NCI-H2196 treated with DMSO at 0.1 percent for 48 hours (cell line): ENCODE data around the gene RPL15.
"Not testable (repeated sequence)": the region's sequence is repeated elsewhere in the genome, so short reads cannot be mapped to it uniquely, and the experiment has no call there.

Experiments used
- DNase-seq: peaks from one replicate; lab custom pipeline; 2025; ENCODE audit not compliant: unreplicated experiment; lab: John Stamatoyannopoulos, UW

Gene RPL15

GRCh38 chr3:23889386-23889785 is 27.5 kb upstream of the RPL15 start:
- DNase-seq, result no peak

- no peak for DNase-seq
These were observed 27.0 kb upstream of the RPL15 start for GRCh38 chr3:23889950-23890349.

DNA sequence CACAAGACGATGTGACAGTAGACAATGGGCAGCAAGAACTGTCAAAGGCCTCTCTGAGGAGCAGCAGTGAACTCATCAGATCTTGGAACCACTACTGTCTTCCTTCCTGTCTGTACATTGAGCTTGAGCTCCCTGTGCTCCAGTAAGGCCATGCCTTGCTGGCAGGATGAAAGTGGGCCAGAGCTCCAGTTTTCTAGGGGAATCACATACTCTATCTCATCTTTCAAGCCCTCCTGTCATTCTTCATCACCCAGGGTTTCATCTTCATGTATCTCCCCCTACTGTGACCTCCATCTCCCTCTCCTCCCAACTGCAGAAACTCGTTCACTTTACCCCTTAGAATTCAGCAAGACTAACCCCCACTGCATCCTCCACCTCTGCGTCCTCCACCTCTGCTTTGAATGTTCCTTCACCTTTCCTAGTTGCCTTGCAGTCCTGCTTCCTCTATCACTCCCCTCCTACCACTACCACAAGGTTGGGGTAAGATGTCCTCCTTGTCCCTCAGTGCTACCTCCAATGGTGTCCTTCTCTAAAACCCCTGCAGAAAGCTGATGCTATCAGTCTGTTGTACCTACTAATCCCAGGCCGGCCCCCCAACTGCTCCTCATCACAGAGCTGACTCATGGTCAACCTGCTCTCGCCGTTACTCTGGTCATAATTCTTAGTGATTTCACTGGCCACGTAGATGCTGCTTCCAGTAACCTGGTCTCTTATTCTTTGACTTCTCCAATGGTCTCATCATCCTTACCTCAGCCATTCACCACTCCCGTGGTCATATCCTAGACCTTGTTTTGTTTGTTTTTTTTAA is 22.5 kb upstream of the RPL15 start:
- DNase-seq, result no peak

DNA sequence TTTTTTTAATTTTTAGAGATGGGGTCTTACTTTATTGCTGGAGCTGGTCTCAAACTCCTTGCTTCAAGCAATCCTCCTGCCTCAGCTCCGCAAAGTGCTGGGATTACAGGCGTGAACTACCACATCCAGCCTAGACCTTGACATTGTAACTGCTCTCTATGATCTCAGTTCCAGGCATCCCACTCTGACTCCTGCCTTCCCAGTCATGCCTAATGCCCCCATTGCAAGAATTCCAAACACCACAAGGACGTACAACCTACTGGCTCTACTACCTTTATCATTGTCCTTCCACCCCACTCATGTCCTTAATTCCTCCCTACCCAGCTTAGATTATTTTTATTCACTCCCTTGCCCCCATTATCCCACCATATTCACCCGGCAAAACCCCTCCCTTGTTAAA is 21.8 kb upstream of the RPL15 start:
- DNase-seq, result no peak

GRCh38 chr3:23900744-23901143 is 16.2 kb upstream of the RPL15 start:
- DNase-seq, result no peak

DNA sequence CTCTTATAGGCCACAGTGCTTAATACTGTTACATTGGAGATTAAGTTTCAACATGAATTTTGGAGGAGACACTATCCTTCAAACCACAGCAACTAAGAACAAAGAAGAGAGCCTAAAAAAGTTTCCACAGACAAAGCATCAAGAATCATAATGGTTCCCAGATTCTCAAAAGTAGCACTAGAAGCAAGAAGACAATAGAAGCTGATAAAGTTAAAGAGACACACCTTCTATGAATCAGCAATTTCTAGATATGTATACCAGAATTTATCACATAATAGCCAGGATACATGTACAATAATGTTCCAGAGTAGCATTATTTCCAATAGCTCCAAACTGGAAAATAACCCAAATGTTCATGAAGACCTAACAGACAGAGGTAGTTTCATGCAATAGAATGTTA is 12.4 kb upstream of the RPL15 start:
- no peak for DNase-seq

DNA sequence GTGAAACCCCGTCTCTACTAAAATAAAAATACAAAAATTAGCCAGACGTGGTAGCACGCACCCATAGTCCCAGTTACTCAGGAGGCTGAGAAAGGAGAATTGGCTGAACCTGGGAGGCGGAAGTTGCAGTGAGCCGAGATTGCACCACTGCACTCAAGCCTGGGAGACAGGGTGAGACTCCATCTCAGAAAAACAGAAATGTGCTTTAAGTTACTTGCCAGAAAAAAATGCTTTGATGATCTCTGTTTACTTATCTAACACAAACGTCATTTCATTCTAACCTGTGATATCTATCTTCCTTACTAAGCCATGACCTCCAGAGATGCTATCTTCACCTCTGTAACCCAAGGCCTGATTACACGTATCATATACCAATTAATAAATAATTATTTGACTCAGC is 7.6 kb upstream of the RPL15 start:
- no peak for DNase-seq

DNA sequence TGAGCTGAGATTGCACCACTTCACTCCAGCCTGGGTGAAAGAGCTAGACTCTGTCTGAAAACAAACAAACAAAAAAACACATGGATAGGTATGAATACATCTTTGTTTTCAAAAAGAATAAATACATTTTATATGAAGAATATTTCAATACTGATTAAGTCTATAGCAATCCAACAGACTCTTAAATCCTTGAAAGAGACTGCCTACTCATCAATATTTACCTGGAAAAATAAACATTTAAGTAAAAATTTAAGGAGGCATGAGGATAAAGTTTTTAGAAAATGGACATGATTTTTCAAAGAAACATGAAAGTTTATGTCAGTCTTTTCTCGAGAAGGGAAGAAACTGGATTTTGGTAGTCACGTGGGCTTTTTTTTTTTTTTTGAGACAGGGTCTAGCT is 5.5 kb upstream of the RPL15 start:
- DNase-seq, result no peak

- not testable (repeated sequence) for DNase-seq
These were observed 4.6 kb upstream of the RPL15 start for GRCh38 chr3:23912335-23912734.

DNA sequence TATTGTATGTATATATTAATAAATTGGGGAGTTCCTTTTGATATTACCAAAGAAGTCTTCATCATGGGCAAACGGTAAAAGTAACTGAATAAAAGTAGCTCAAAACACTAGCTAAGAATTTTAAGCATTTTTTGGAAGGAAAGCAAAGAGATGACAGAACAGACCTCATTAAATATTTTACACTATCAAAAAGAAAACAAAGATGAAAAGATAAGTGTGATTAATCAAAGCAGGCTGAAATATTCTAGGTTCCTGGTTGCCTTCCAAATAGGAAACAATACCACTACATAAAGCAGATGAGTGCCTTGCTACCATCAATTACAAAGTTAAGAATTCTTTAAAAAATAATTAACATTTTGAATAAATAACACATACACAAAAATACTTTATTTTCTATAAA is 3.8 kb upstream of the RPL15 start:
- DNase-seq, result no peak

GRCh38 chr3:23913873-23914743 is 2.8 kb upstream of the RPL15 start:
- no peak for DNase-seq

DNA sequence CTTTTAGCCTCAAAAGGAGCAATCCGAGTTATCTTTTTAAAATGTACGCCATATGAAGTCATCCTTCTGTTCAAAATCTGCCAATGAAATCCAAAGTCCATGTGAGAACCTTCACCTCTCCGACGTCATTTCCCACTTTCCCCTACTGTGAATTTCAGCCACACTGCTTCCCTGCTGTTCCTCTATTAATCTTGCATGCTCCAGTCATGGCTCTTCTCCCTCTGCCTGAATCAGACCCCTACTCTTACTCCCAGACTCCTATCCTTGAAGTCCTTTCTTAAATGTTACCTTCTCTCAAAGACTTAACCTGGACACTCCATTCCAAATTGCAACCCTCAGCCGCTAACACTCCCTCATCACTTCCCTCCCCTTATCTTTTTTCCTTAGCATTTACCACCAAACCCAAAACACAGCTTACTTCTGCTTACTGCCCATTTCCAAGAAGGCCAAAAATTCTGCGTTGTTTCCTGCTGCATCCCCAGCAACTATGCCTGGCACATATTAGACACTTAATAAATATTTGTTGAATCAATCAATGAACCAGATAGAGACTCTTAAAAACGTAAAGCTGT is 1.3 kb upstream of the RPL15 start:
- DNase-seq, result no peak

GRCh38 chr3:23916152-23916885 is 613 bp upstream of the RPL15 start:
- DNase-seq, result no peak

DNA sequence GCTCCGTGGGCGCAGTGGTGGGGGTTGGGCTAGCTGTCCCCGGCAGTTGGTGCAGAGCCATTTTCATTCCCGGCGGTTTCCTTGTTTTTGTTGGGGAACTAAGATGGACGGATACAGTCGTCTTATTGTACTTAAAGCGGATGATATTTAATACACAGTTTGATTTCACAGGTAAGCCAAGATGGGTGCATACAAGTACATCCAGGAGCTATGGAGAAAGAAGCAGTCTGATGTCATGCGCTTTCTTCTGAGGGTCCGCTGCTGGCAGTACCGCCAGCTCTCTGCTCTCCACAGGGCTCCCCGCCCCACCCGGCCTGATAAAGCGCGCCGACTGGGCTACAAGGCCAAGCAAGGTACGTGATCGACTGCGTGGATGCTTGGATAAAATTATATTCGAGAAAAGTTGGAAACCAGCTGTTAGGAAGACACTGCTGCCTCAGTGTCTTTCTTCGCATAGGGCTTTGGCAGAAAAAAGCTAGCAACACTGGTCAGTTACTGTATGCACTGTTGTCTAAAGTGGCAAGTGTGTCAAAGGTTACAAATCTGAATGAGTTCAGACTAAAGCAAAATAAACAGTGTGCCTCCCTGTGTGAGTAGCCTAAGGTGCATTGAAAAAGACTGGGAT is 859 bp downstream of the RPL15 start:
- DNase-seq, result not testable (repeated sequence)

GRCh38 chr3:23918331-23918730 is 1.4 kb downstream of the RPL15 start:
- DNase-seq, result not testable (repeated sequence)

- DNase-seq, result no peak
These were observed 2.7 kb downstream of the RPL15 start for GRCh38 chr3:23919628-23920027.

DNA sequence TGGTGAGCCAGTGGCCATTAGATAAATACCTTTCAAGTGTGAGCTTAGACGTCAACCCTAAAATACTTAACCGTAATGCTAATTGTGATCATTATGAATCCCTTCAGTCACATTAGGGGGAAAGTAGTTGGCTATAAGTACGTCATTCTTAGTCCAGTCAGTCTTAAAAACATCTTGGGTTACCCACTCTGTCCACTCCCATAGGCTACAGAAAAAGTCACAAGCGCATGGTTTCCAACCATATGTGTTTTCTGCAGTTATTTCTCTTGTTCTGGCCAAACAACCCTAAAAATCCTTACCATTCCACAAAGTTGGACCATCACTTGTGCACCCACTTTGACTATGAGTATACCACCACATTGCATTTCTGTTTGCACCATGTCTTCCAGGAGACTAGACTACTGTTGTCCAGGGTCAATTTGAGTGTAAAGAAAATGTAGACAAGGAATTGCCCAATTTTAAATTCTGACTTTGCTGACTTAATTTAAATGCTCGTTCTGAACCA is 3.3 kb downstream of the RPL15 start:
- no peak for DNase-seq

GRCh38 chr3:23921052-23921511 is 4.2 kb downstream of the RPL15 start:
- DNase-seq, result no peak

DNA sequence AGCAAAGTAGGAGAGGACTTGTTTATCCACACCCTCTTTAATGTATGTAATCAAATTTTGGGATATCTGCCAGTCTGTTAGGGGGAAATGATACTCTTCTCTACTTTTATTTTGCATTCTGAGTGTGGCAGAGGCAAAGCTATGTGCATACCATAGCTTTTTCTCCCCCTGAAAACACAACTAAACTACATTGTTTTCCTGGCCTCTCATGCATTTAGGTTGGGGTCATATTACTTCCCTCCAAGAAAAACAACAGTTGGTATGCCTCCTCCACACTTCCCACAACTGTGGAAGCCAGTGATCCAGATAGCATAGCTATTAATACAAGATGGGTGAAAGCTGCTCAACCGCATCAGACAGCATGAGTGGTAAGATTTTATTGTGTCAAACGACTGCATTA is 6.9 kb downstream of the RPL15 start:
- no peak for DNase-seq

- no peak for DNase-seq
These were observed 9.3 kb downstream of the RPL15 start for GRCh38 chr3:23926246-23926645.
